ENCODE results near the gene ZNF264.
"Not testable (repeated sequence)": the region's sequence is repeated elsewhere in the genome, so short reads cannot be mapped to it uniquely, and the experiment has no call there.

The ZNF264 gene

DNA sequence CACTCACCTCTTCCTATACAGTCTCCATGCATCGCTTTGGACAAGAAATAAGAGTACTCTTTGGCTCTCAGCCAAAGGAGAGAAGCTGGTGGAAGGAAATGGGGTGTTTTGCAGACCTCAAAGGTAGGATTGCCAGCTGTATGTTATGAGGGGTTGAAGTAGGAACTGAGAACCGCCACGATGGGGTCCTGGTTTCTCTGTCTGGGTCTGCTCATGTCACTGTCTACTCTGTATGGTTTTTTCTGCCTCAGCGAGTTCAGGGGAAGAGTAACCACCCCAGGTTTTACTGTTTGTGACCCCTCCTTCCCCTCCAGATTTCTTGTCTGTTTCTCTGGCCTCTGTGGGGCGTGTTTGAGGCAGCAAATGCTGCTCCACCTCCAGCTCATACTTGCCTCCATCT is 53.2 kb downstream of the ZNF264 start:
- no peak overlapping the region for H3K27ac ChIP-seq
- no peak for TF ChIP-seq ZFX (IDR thresholded peaks at IDR 0.05; ENCODE audit: borderline replicate concordance)
- TF ChIP-seq, protein P1, sequence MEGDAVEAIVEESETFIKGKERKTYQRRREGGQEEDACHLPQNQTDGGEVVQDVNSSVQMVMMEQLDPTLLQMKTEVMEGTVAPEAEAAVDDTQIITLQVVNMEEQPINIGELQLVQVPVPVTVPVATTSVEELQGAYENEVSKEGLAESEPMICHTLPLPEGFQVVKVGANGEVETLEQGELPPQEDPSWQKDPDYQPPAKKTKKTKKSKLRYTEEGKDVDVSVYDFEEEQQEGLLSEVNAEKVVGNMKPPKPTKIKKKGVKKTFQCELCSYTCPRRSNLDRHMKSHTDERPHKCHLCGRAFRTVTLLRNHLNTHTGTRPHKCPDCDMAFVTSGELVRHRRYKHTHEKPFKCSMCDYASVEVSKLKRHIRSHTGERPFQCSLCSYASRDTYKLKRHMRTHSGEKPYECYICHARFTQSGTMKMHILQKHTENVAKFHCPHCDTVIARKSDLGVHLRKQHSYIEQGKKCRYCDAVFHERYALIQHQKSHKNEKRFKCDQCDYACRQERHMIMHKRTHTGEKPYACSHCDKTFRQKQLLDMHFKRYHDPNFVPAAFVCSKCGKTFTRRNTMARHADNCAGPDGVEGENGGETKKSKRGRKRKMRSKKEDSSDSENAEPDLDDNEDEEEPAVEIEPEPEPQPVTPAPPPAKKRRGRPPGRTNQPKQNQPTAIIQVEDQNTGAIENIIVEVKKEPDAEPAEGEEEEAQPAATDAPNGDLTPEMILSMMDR (IDR thresholded peaks at IDR 0.05): no peak

- no peak for TF ChIP-seq ZFX (IDR thresholded peaks at IDR 0.05; ENCODE audit: borderline replicate concordance)
- TF ChIP-seq, protein P1 (IDR thresholded peaks at IDR 0.05): no peak
- no peak overlapping the region for H3K27ac ChIP-seq
These were observed 53.8 kb downstream of the ZNF264 start for GRCh38 chr19:57245066-57245465.

DNA sequence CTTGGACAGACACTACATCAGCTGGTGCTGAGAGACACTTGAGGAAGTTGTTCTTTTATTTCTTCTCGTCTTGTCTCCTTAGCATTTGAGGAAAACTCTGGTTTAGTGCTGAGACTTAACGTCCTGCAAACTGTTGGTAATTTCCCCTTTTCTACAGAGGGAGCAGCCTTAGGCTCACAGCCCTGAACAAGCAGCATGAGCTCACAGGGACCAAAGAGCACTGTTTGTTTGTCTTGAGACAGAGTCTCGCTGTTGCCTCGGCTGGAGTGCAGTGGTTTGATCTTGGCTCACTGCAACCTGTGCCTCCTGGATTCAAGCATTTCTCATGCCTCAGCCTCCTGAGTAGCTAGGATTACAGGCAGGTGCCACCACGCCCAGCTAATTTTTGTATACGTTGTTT is 54.7 kb downstream of the ZNF264 start:
- no peak for TF ChIP-seq ZFX (IDR thresholded peaks at IDR 0.05; ENCODE audit: borderline replicate concordance)
- TF ChIP-seq, protein P1 (IDR thresholded peaks at IDR 0.05): no peak
- no peak overlapping the region for H3K27ac ChIP-seq

DNA sequence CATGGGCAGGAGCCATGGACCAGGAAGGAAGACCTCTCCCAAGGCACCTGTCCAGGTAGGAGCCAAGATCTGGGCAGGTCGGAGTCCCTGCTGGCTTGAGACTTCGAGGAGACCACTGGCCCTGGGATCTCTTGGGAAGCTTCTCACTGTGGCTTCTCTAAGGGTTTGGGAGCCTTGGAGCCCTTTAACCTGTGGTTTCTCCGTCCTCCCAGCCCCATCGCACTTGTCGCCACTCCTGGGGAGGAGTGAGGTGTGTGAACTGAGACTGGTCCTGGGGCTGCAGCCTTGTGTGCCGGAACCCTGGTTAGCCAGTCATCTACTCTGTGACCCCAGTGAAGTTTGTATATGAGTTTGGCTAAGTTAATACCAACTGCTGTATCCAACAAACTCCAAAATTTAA is 57.3 kb downstream of the ZNF264 start:
- no peak for TF ChIP-seq ZFX (IDR thresholded peaks at IDR 0.05; ENCODE audit: borderline replicate concordance)
- TF ChIP-seq, protein P1 (IDR thresholded peaks at IDR 0.05): no peak
- H3K27ac ChIP-seq: no peak overlapping the region

DNA sequence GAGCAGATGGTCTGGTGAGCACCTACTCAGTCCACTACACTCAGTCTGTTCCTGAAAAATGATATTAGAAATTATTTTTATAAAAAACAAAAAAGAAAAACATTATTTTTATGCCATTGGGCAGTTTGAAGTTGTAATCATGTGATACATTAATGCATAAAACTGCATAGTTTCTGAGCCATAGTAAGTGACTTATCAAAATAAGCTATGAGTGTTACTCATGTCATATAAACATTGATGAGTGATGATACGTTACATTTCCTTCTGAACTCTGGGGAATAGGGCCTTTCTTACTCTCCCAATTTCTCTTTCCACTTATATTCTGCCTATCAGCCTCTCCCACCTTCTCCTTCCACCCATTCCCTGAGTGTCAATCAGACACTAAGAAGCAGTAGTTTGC is 58.0 kb downstream of the ZNF264 start:
- no peak overlapping the region for H3K27ac ChIP-seq
- no peak for TF ChIP-seq ZFX (IDR thresholded peaks at IDR 0.05; ENCODE audit: borderline replicate concordance)
- TF ChIP-seq, protein P1 (IDR thresholded peaks at IDR 0.05): no peak

- H3K27ac ChIP-seq: not testable (repeated sequence)
These were observed 62.5 kb downstream of the ZNF264 start for GRCh38 chr19:57253767-57254166.

DNA sequence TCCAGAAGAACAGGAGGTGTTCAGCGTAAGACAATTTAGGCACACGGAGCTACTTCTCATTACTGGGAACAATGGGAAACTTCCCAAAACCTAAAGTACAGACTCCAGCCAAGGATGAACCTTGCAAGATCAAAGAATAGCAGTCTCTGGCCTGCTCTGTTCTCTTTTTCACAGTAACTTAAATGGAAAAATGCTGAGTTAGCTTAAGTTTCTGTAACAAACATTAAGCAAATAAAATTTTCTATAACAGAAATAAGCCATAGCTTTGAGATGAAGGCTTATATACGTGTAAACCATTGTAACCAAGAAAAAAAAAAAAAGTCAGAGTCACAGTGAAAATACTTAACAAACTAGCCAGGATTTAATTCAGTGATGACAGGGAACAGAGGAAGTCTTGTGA is 70.7 kb downstream of the ZNF264 start:
- no peak overlapping the region for H3K27ac ChIP-seq
- TF ChIP-seq, protein P1 (IDR thresholded peaks at IDR 0.05): no peak
- no peak for TF ChIP-seq ZFX (IDR thresholded peaks at IDR 0.05; ENCODE audit: borderline replicate concordance)

GRCh38 chr19:57263244-57263741 is 72.0 kb downstream of the ZNF264 start:
- no peak for TF ChIP-seq ZFX (IDR thresholded peaks at IDR 0.05; ENCODE audit: borderline replicate concordance)
- TF ChIP-seq, protein P1 (IDR thresholded peaks at IDR 0.05): no peak
- no peak overlapping the region for H3K27ac ChIP-seq

Data from 22Rv1 (cell line).